ENCODE results near the gene CRY2. TPM values are rescaled to one million over a fixed set of nuclear protein-coding genes. Genes with fewer than 3 reads are reported as not detected.

Gene CRY2
- total and polyA plus RNA-seq, 10 of the 15 experiments (the other 5 are each of a cell fraction or from before 2014, with no cell fraction given) = 1.2 to 14.7 (median 8.1) TPM

GRCh38 chr11:45804761-45805304 is 42.4 kb upstream of the CRY2 start, which contains the start of gene SLC35C1:
SLC35C1 (plus strand) TSS chr11:45805149; CDS start chr11:45805802, 653 bp downstream.
- H3K36me3 ChIP-seq (ENCODE audit: control insufficient read depth in 2 of 2, insufficient read depth in 2 of 2, low read length in 1 of 2) = no peaks in the 10 kb centered on the region
- peaks cover 25% of the 10 kb centered on the region for H3K79me2 ChIP-seq (ENCODE audit: control insufficient read depth, insufficient read depth, low read length)
- in situ Hi-C loops (cut with MboI) = no loop called here
- 1% methylated on average over 36 of the region's 49 CpGs for WGBS (ENCODE audit: insufficient coverage, insufficient replicate concordance, low lambda C conversion rate, missing lambda C conversion rate)
- peak within 1 kb of the TSS; percentile 47 for H3K27ac ChIP-seq (ENCODE audit: control insufficient read depth, insufficient read depth)
- RAD21 ChIA-PET (ENCODE audit: unreplicated experiment) = interaction anchor here (1.2 to 4.1 kb wide), 4 partner anchors 33 to 113 kb away, joined by 3 to 23 read pairs (median 8); partner anchors contain the start of genes CRY2 and PEX16
- BruUV-seq (replicated peaks) = no TSS peak
- H3K9me3 ChIP-seq (replicated peaks; ENCODE audit: control insufficient read depth, insufficient read depth, low read length) = no peaks in the 10 kb centered on the region
- peak within 1 kb of the TSS; percentile 70 for H3K9ac ChIP-seq (ENCODE audit: control insufficient read depth, insufficient read depth, low read length)
- DNase-seq (ENCODE audit: low read depth, low spot score) (peak; percentile 63), FAIRE-seq (peak; percentile 56), ATAC-seq (peak; percentile 97)
- H3K4me1 ChIP-seq (ENCODE audit: control insufficient read depth, insufficient read depth, low read length) = peaks cover 23% of the 10 kb centered on the region
- peak within 1 kb of the TSS; percentile 99 for H3K4me2 ChIP-seq (ENCODE audit: control insufficient read depth, insufficient read depth)
- H2AFZ ChIP-seq (ENCODE audit: control insufficient read depth, low read depth, low read length) = peak within 1 kb of the TSS; percentile 92
- CTCF ChIA-PET = interaction anchor here (0.5 to 2.3 kb wide), 4 partner anchors 12 to 1939 kb away, joined by 4 to 12 read pairs (median 6); no protein-coding TSS in a partner anchor
- no peaks in the 10 kb centered on the region for H3K27me3 ChIP-seq (replicated peaks in 1 of 2; ENCODE audit: control insufficient read depth in 2 of 2, insufficient read depth in 2 of 2, low read length in 1 of 2)
- H4K20me1 ChIP-seq (ENCODE audit: control insufficient read depth, insufficient read depth) = no peaks in the 10 kb centered on the region
- intact Hi-C loops (cut with micrococcal nuclease; ENCODE audit: unreplicated experiment) = loop anchor here (2.0 kb wide), 1 partner anchor 38 kb away; no protein-coding TSS in a partner anchor
- POLR2A ChIA-PET = interaction anchor here (0.5 to 4.2 kb wide), 8 partner anchors 12 to 506 kb away, joined by 3 to 27 read pairs (median 4); partner anchors contain the start of gene CRY2
- SMC1A ChIA-PET (ENCODE audit: uncharacterized antibody, unreplicated experiment) = interaction anchor here (1.0 to 2.2 kb wide), 2 partner anchors 38 to 47 kb away, joined by 3 to 9 read pairs; no protein-coding TSS in a partner anchor
- peak within 1 kb of the TSS; percentile 100 for H3K4me3 ChIP-seq
- TF ChIP-seq USF1 (IDR thresholded peaks at IDR 0.05; ENCODE audit: borderline replicate concordance, extremely low read length, insufficient read depth, low read depth, low read length) (peak; percentile 75), RELA (IDR thresholded peaks at IDR 0.05; ENCODE audit: borderline replicate concordance, partially characterized antibody) (peak; percentile 39), CTCF (IDR thresholded peaks at IDR 0.05 in 2 of 3, conservative IDR thresholded peaks at IDR 0.05 in 1 of 3; ENCODE audit: control insufficient read depth in 2 of 3, extremely low read depth in 1 of 3, insufficient read depth in 1 of 3, low read depth in 3 of 3, low read length in 3 of 3) (peak in 2 of 3 experiments; percentile 21 to 31; a peak in 3 of 6 replicates), NFIC (IDR thresholded peaks at IDR 0.05; ENCODE audit: low read depth, low read length) (no peak), CHD2 (IDR thresholded peaks at IDR 0.05; ENCODE audit: borderline replicate concordance, low read depth, low read length) (no peak), TCF12 (IDR thresholded peaks at IDR 0.05; ENCODE audit: low read depth, low read length) (0 out of 2 replicates have a peak, but pooled peaks have one; percentile 31), POLR2A (IDR thresholded peaks at IDR 0.05; ENCODE audit: low read depth, low read length) (peak; percentile 85), YY1 (IDR thresholded peaks at IDR 0.05; ENCODE audit: low read depth, low read length) (peak; percentile 47; the same call in 1 of the 2 replicates), FOXK2 (IDR thresholded peaks at IDR 0.05) (no peak), PML (IDR thresholded peaks at IDR 0.05; ENCODE audit: low read length) (no peak), POLR2AphosphoS5 (IDR thresholded peaks at IDR 0.05; ENCODE audit: low read length) (peak; percentile 74; the same call in 1 of the 2 replicates), SRF (IDR thresholded peaks at IDR 0.05; ENCODE audit: low read depth in 2 of 2, low read length in 2 of 2) (peak; percentile 88 to 94), HDAC2 (IDR thresholded peaks at IDR 0.05) (no peak), SUPT20H (IDR thresholded peaks at IDR 0.05; ENCODE audit: borderline replicate concordance, control insufficient read depth, low read depth, low read length) (no peak), PKNOX1 (IDR thresholded peaks at IDR 0.05) (peak; percentile 47; the same call in 1 of the 2 replicates)
- TF ChIP-seq, protein P1, sequence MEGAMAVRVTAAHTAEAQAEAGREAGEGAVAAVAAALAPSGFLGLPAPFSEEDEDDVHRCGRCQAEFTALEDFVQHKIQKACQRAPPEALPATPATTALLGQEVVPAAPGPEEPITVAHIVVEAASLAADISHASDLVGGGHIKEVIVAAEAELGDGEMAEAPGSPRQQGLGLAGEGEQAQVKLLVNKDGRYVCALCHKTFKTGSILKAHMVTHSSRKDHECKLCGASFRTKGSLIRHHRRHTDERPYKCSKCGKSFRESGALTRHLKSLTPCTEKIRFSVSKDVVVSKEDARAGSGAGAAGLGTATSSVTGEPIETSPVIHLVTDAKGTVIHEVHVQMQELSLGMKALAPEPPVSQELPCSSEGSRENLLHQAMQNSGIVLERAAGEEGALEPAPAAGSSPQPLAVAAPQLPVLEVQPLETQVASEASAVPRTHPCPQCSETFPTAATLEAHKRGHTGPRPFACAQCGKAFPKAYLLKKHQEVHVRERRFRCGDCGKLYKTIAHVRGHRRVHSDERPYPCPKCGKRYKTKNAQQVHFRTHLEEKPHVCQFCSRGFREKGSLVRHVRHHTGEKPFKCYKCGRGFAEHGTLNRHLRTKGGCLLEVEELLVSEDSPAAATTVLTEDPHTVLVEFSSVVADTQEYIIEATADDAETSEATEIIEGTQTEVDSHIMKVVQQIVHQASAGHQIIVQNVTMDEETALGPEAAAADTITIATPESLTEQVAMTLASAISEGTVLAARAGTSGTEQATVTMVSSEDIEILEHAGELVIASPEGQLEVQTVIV (IDR thresholded peaks at IDR 0.05; ENCODE audit: borderline replicate concordance, partially characterized antibody) = peak; percentile 51

Measured in GM12878 (cell line).